Measurements from ENCODE around the gene ADGRL1. TPM values are rescaled to one million over a fixed set of nuclear protein-coding genes. Genes with fewer than 3 reads are reported as not detected.

ADGRL1 gene
- total RNA-seq, 2 experiments from 2014 or later, result 2.6 to 8.2 TPM

DNA sequence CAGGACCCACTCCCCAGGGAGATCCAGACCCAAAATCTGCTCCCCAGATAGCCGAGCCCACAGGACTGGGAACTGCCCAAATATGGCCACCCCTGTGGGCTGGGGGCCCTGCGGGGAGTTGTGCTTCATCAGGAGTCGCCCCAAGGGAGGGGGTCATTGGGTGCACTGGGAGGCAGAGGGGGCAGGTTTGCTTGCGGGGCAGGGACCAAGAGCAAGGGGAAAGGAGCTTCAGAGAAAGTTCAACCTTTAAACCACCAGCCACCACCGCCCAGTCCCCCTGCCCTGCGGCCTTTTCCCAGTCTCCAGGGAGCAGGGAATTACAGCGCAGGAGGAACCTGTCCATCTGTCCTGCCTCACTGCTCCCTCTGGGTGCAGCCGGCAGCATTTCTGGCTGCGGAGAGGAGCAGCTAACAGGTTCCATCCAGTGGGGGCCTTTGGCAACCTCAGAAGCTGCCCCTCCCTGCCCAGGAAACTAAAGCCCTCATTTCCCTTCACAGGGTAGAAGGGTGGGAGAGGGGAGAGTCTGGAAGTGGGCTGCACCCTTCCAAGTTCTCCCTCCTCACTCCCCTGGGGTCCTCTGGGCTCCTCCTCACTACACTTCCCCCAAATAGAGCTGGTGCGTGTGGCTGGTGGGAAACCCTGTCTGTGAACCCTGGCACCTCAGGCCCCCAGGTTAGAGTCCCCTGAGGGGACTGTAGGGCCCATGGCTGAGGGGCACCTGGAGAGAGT, 55.8 kb downstream of the ADGRL1 start:
- H3K4me3 ChIP-seq (ENCODE audit: low read depth, low read length, poor library complexity, severe bottlenecking), result no peak overlapping the region
- DNase-seq (ENCODE audit: low spot score), result no peak

DNA sequence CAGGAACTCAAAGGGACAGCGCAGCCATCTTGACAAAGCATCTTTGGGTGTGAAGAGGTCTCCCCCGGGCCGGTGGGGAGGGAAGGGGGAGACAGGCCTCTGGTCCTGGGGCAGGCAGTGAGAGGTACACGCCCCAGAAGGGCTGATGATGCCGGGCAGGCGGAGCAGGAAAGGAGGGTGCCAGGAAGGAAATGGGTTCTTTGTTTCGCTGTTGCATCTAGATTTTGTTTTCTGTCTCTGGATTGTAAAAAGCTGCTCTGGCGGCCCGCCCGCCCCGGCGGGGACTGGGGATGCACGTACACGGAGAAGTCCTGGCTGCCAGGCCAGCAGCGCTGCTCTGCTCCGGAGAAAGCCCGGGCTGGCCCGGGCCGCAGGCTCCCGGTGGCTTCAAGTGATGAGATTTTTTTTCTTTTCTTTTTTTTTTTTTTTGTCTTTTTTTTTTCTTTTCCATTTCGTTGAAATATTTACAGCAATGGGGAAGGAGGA, 56.4 kb downstream of the ADGRL1 start:
- ChIA-PET POLR2A (no interaction called here), CTCF (ENCODE audit: unreplicated experiment) (no interaction called here)
- Histone ChIP-seq H3K4me3 (ENCODE audit: low read depth, low read length, poor library complexity, severe bottlenecking) (no peak overlapping the region), H3K79me2 (ENCODE audit: insufficient read depth, low read depth, low read length) (no peaks in the 10 kb centered on the region), H3K9me3 (ENCODE audit: low read length) (no peaks in the 10 kb centered on the region), H2AFZ (ENCODE audit: low read length) (no peak overlapping the region), H4K20me1 (ENCODE audit: insufficient read depth, low read length) (no peaks in the 10 kb centered on the region), H3K4me2 (ENCODE audit: low read length) (no peak overlapping the region), H3K36me3 (ENCODE audit: insufficient read depth, low read length) (no peaks in the 10 kb centered on the region), H3K4me1 (ENCODE audit: insufficient read depth, low read length, poor library complexity, severe bottlenecking) (no peaks in the 10 kb centered on the region), H3K27ac (ENCODE audit: low read depth, low read length, poor library complexity, severe bottlenecking) (no peak overlapping the region), H3K9me2 (ENCODE audit: insufficient read depth, low read length) (no peaks in the 10 kb centered on the region)
- intact Hi-C loops (cut with micrococcal nuclease; ENCODE audit: unreplicated experiment), result no loop called here
- no TSS peak for BruUV-seq (replicated peaks)
- TF ChIP-seq, protein P1, sequence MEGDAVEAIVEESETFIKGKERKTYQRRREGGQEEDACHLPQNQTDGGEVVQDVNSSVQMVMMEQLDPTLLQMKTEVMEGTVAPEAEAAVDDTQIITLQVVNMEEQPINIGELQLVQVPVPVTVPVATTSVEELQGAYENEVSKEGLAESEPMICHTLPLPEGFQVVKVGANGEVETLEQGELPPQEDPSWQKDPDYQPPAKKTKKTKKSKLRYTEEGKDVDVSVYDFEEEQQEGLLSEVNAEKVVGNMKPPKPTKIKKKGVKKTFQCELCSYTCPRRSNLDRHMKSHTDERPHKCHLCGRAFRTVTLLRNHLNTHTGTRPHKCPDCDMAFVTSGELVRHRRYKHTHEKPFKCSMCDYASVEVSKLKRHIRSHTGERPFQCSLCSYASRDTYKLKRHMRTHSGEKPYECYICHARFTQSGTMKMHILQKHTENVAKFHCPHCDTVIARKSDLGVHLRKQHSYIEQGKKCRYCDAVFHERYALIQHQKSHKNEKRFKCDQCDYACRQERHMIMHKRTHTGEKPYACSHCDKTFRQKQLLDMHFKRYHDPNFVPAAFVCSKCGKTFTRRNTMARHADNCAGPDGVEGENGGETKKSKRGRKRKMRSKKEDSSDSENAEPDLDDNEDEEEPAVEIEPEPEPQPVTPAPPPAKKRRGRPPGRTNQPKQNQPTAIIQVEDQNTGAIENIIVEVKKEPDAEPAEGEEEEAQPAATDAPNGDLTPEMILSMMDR (conservative IDR thresholded peaks at IDR 0.05; ENCODE audit: low read length), result no peak
- TF ChIP-seq EZH2phosphoT487 (IDR thresholded peaks at IDR 0.05; ENCODE audit: borderline replicate concordance, low read depth, low read length), result no peak
- DNase-seq (ENCODE audit: low spot score), result no peak

More for the DNA sequence above, 55.8 kb downstream of the ADGRL1 start:
- intact Hi-C loops (cut with micrococcal nuclease; ENCODE audit: unreplicated experiment), result no loop called here
- H3K9me3 ChIP-seq (ENCODE audit: low read length), result no peaks in the 10 kb centered on the region
- no peaks in the 10 kb centered on the region for H3K4me1 ChIP-seq (ENCODE audit: insufficient read depth, low read length, poor library complexity, severe bottlenecking)
- BruUV-seq (replicated peaks), result no TSS peak
- H3K79me2 ChIP-seq (ENCODE audit: insufficient read depth, low read depth, low read length), result no peaks in the 10 kb centered on the region
- H4K20me1 ChIP-seq (ENCODE audit: insufficient read depth, low read length), result no peaks in the 10 kb centered on the region
- H3K4me2 ChIP-seq (ENCODE audit: low read length), result no peak overlapping the region
- CTCF ChIA-PET (ENCODE audit: unreplicated experiment), result no interaction called here
- H3K27ac ChIP-seq (ENCODE audit: low read depth, low read length, poor library complexity, severe bottlenecking), result no peak overlapping the region
- TF ChIP-seq, protein P1 (conservative IDR thresholded peaks at IDR 0.05; ENCODE audit: low read length), result no peak
- no peak for TF ChIP-seq EZH2phosphoT487 (IDR thresholded peaks at IDR 0.05; ENCODE audit: borderline replicate concordance, low read depth, low read length)
- H2AFZ ChIP-seq (ENCODE audit: low read length), result no peak overlapping the region
- POLR2A ChIA-PET, result no interaction called here
- no peaks in the 10 kb centered on the region for H3K9me2 ChIP-seq (ENCODE audit: insufficient read depth, low read length)
- no peaks in the 10 kb centered on the region for H3K36me3 ChIP-seq (ENCODE audit: insufficient read depth, low read length)

DNA sequence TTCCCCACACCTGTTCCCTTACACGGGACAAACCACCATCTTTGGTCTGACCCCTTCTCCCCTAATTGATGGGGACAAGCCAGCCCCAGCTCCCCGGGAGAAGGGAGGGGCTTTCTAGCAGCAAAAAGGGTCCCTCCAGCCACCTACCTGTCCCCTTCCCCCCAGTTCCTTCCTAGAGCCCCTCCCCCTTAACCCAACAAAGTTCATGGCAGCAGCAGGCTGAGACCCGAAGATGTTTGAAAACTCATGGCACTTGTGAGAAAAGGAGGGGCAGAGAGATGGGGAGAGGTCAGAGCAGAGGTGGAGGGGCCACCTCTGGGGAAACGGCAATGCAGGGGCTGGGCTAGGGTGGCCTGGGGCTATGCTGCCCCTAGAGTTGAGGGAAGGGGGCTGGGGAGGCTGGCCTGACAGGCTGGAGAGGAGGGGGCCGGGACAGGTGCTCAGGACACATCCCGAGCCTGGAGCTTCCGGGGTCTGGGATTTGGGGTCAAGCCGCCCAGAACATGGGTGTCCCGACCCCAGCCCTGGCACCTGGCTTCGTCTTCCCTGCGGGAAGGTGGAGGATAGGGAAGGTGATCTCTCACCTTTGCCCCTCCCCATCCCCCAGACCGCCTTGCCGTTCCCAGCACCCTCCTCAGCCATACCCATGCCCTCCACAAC, 57.1 kb downstream of the ADGRL1 start:
- Histone ChIP-seq H3K4me1 (ENCODE audit: insufficient read depth, low read length, poor library complexity, severe bottlenecking) (no peaks in the 10 kb centered on the region), H3K27ac (ENCODE audit: low read depth, low read length, poor library complexity, severe bottlenecking) (no peak overlapping the region), H3K4me2 (ENCODE audit: low read length) (no peak overlapping the region), H2AFZ (ENCODE audit: low read length) (no peak overlapping the region), H3K4me3 (ENCODE audit: low read depth, low read length, poor library complexity, severe bottlenecking) (no peak overlapping the region), H3K9me2 (ENCODE audit: insufficient read depth, low read length) (no peaks in the 10 kb centered on the region), H3K9me3 (ENCODE audit: low read length) (no peaks in the 10 kb centered on the region), H3K36me3 (ENCODE audit: insufficient read depth, low read length) (no peaks in the 10 kb centered on the region), H3K79me2 (ENCODE audit: insufficient read depth, low read depth, low read length) (no peaks in the 10 kb centered on the region), H4K20me1 (ENCODE audit: insufficient read depth, low read length) (no peaks in the 10 kb centered on the region)
- CTCF ChIA-PET (ENCODE audit: unreplicated experiment), result no interaction called here
- POLR2A ChIA-PET, result no interaction called here
- TF ChIP-seq EZH2phosphoT487 (IDR thresholded peaks at IDR 0.05; ENCODE audit: borderline replicate concordance, low read depth, low read length), result no peak
- TF ChIP-seq, protein P1 (conservative IDR thresholded peaks at IDR 0.05; ENCODE audit: low read length), result no peak
- DNase-seq (ENCODE audit: low spot score), result no peak
- no TSS peak for BruUV-seq (replicated peaks)
- intact Hi-C loops (cut with micrococcal nuclease; ENCODE audit: unreplicated experiment), result no loop called here

Data from OCI-LY7 (cell line).